Osteoblast (primary cell): ENCODE measurements around the gene ALKBH5. TPM values are rescaled to one million over a fixed set of nuclear protein-coding genes. Genes with fewer than 3 reads are reported as not detected.

Experiments used
- DNase-seq: peaks from one replicate; pipeline ENCODE4 v3.0.0; 2011; ENCODE audit warnings: low spot score, mixed read lengths; ENCODE audit not compliant: insufficient read length; ENCODE audit errors: missing footprints
- H2AFZ ChIP-seq: 2 replicates; pipeline ENCODE4 v1.6.0; 2011; ENCODE audit warnings: mild to moderate bottlenecking, low read length
- H3K27ac ChIP-seq: 2 replicates; pipeline ENCODE4 v1.5.1; 2011; ENCODE audit warnings: mild to moderate bottlenecking, low read depth, low read length, moderate library complexity
- H3K27me3 ChIP-seq: 2 replicates; pipeline ENCODE4 v1.6.0; 2012; ENCODE audit warnings: mild to moderate bottlenecking, control low read depth, inconsistent platforms, low read length, moderate library complexity; ENCODE audit not compliant: insufficient read depth
- H3K36me3 ChIP-seq: 2 replicates; pipeline ENCODE4 v1.5.1; 2011; ENCODE audit warnings: mild to moderate bottlenecking, low read length, control low read depth, moderate library complexity; ENCODE audit not compliant: insufficient read depth
- H3K4me1 ChIP-seq: 2 replicates; pipeline ENCODE4 v1.5.1; 2011; ENCODE audit warnings: mild to moderate bottlenecking, low read length, control low read depth, moderate library complexity; ENCODE audit not compliant: insufficient read depth
- H3K4me2 ChIP-seq: 2 replicates; pipeline ENCODE4 v1.6.0; 2011; ENCODE audit warnings: mild to moderate bottlenecking, low read length; ENCODE audit not compliant: insufficient read depth
- H3K4me3 ChIP-seq: fragments of 200-600 bp; sonication (generic); 3 replicates; pipeline ENCODE4 v1.5.1; 2012; ENCODE audit warnings: mild to moderate bottlenecking, low read length, inconsistent platforms; ENCODE audit not compliant: insufficient read depth
- H3K79me2 ChIP-seq: 2 replicates; pipeline ENCODE4 v1.6.0; 2012; ENCODE audit warnings: mild to moderate bottlenecking, low read length, control low read depth, inconsistent platforms; ENCODE audit not compliant: insufficient read depth
- H3K9me3 ChIP-seq: 2 replicates; pipeline ENCODE4 v1.5.1; 2011; ENCODE audit warnings: low read depth, low read length, control low read depth
- H4K20me1 ChIP-seq: 2 replicates; pipeline ENCODE4 v1.6.0; 2012; ENCODE audit warnings: mild to moderate bottlenecking, low read length, control low read depth; ENCODE audit not compliant: insufficient read depth
- CTCF ChIP-seq: IDR thresholded peaks from 2 replicates; pipeline ENCODE4 v1.5.1; 2011; ENCODE audit warnings: mild to moderate bottlenecking, low read depth, low read length, moderate library complexity; ENCODE audit errors: extremely low read depth
- total RNA-seq: library from RNA; depleted of rRNA; stranded (reverse); fragments of >200 nt; gene quantifications from 2 replicates; pipeline ENCODE4 v1.2.3, GENCODE V29; 2012

The ALKBH5 gene
- total RNA-seq, 1 donor = 125 TPM

- H3K27me3 ChIP-seq = no peaks in the 10 kb centered on the region
- DNase-seq = no peak
- no peak overlapping the region for H3K4me3 ChIP-seq
- no peaks in the 10 kb centered on the region for H3K9me3 ChIP-seq
- H3K27ac ChIP-seq = no peak overlapping the region
- peaks cover 31% of the 10 kb centered on the region for H4K20me1 ChIP-seq
- no peak overlapping the region for H3K4me2 ChIP-seq
- H3K36me3 ChIP-seq = peaks cover 82% of the 10 kb centered on the region
- H3K79me2 ChIP-seq = peaks cover 4% of the 10 kb centered on the region
- no peak for TF ChIP-seq CTCF
- no peaks in the 10 kb centered on the region for H3K4me1 ChIP-seq
- H2AFZ ChIP-seq = no peak overlapping the region
Measured at GRCh38 chr17:18247613-18248001, 64.0 kb downstream of the ALKBH5 start.

- no peak overlapping the region for H3K27ac ChIP-seq
- H3K9me3 ChIP-seq = no peaks in the 10 kb centered on the region
- H3K27me3 ChIP-seq = no peaks in the 10 kb centered on the region
- H3K36me3 ChIP-seq = peaks cover 89% of the 10 kb centered on the region
- no peak overlapping the region for H3K4me2 ChIP-seq
- no peaks in the 10 kb centered on the region for H3K4me1 ChIP-seq
- peak; percentile 73 for TF ChIP-seq CTCF
- H2AFZ ChIP-seq = no peak overlapping the region
- peaks cover 4% of the 10 kb centered on the region for H3K79me2 ChIP-seq
- no peak overlapping the region for H3K4me3 ChIP-seq
- H4K20me1 ChIP-seq = peaks cover 31% of the 10 kb centered on the region
- DNase-seq = peak; percentile 99
Measured at GRCh38 chr17:18248300-18248731, 64.7 kb downstream of the ALKBH5 start.

- no peak overlapping the region for H3K27ac ChIP-seq
- H3K36me3 ChIP-seq = peaks cover 89% of the 10 kb centered on the region
- no peak overlapping the region for H2AFZ ChIP-seq
Measured at GRCh38 chr17:18248811-18249210, 65.2 kb downstream of the ALKBH5 start.

GRCh38 chr17:18250259-18250658 is 66.6 kb downstream of the ALKBH5 start:
- no peak for TF ChIP-seq CTCF
- Histone ChIP-seq H3K36me3 (peaks cover 94% of the 10 kb centered on the region), H3K27ac (no peak overlapping the region), H4K20me1 (peaks cover 34% of the 10 kb centered on the region), H2AFZ (no peak overlapping the region), H3K79me2 (peaks cover 20% of the 10 kb centered on the region), H3K9me3 (no peaks in the 10 kb centered on the region), H3K27me3 (no peaks in the 10 kb centered on the region), H3K4me3 (no peak overlapping the region), H3K4me2 (no peak overlapping the region), H3K4me1 (no peaks in the 10 kb centered on the region)
- no peak for DNase-seq

More at GRCh38 chr17:18248811-18249210, 65.2 kb downstream of the ALKBH5 start:
- Histone ChIP-seq H4K20me1 (peaks cover 33% of the 10 kb centered on the region), H3K4me1 (no peaks in the 10 kb centered on the region), H3K4me3 (no peak overlapping the region), H3K27me3 (no peaks in the 10 kb centered on the region), H3K79me2 (peaks cover 8% of the 10 kb centered on the region), H3K9me3 (no peaks in the 10 kb centered on the region), H3K4me2 (no peak overlapping the region)
- no peak for DNase-seq
- TF ChIP-seq CTCF = no peak
